Upper lobe of left lung (tissue), 6 donors: Measurements from ENCODE around the gene PITX1. TPM values are rescaled to one million over a fixed set of nuclear protein-coding genes. Genes with fewer than 3 reads are reported as not detected.
"Not testable (repeated sequence)": the region's sequence is repeated elsewhere in the genome, so short reads cannot be mapped to it uniquely, and the experiment has no call there.

Experiments
- ATAC-seq, 2 donors: fragments of 200-7000 bp; cut with Tn5 transposase; one replicate each; pipeline ENCODE4 v1.9.1; 2022; ENCODE audit warnings: mild to moderate bottlenecking in 2 of 2, moderate library complexity in 2 of 2; ENCODE audit not compliant: low FRiP score in 2 of 2
- DNase-seq, 2 donors: peaks; one replicate each; pipeline ENCODE4 v3.0.0-alpha.2; 2019 to 2020
- H3K27ac ChIP-seq, 4 donors: fragments of 200-600 bp; sonication (generic); one replicate each; pipeline ENCODE4 v1.5.1; 2016 to 2019
- H3K27me3 ChIP-seq, 4 donors: fragments of 200-600 bp; sonication (generic); one replicate each; pipeline ENCODE4 v1.5.1; 2017 to 2019
- H3K36me3 ChIP-seq, 4 donors: fragments of 200-600 bp; sonication (generic); one replicate each; pipeline ENCODE4 v1.5.1; 2016 to 2019
- H3K4me1 ChIP-seq, 4 donors: fragments of 200-600 bp; sonication (generic); one replicate each; pipeline ENCODE4 v1.5.1; 2018 to 2019
- H3K4me3 ChIP-seq, 4 donors: fragments of 200-600 bp; sonication (generic); one replicate each; pipeline ENCODE4 v1.5.1; 2017 to 2019; ENCODE audit warnings: mild to moderate bottlenecking in 2 of 4, moderate library complexity in 1 of 4
- H3K9me3 ChIP-seq, 4 donors: fragments of 200-600 bp; sonication (generic); one replicate each; pipeline ENCODE4 v1.5.1; 2018 to 2019
- EP300 ChIP-seq, 4 donors: sonication (generic); formaldehyde crosslinking; IDR thresholded peaks; one replicate each; pipeline ENCODE4 v1.5.1; 2017; ENCODE audit warnings: antibody characterized with exemption in 4 of 4, control low read depth in 2 of 4
- POLR2A ChIP-seq, 4 donors: fragments of 450-650 bp; IDR thresholded peaks; one replicate each; pipeline ENCODE4 v1.5.1; 2016 to 2017; ENCODE audit warnings: antibody characterized with exemption in 4 of 4, mild to moderate bottlenecking in 2 of 4
- POLR2AphosphoS5 ChIP-seq, 2 donors: sonication (generic); formaldehyde crosslinking; IDR thresholded peaks; one replicate each; pipeline ENCODE4 v1.5.1; 2017; ENCODE audit warnings: antibody characterized with exemption in 2 of 2
- WGBS, 2 donors: methylation state at CpG; one replicate each; pipeline ENCODE4 v1.1.5; 2017 to 2018; 5-methylcytosine and 5-hydroxymethylcytosine counted together
- total RNA-seq, 6 donors: library from RNA; depleted of rRNA in 4 of 6; stranded (reverse); fragments of >200 nt in 4 of 6; gene quantifications; one replicate each; pipeline versions ENCODE4 v1.1.0 to v1.2.1, GENCODE V29; 2016 to 2021
- TF ChIP-seq, protein P1 (sequence below), 6 experiments: fragments of 450-650 bp in 4 of 6; fragments of 200-600 bp in 2 of 6; sonication (generic) in 2 of 6; IDR thresholded peaks; one replicate each; pipeline ENCODE4 v1.5.1; 2016 to 2019; ENCODE audit warnings: antibody characterized with exemption in 6 of 6
- donor health status: DM: no; HTN: no; CAD: no; lungs with moderate emphysema.
- donor health status: DM: no; HTN: yes; CAD: no; lungs with severe emphysema.

PITX1 gene
- 10 to 100 TPM in 1 of 6 donors, 1 to 10 TPM in 1, under 1 TPM in 2, not detected in 2; 0.23 to 11.0 (median 1.0) TPM for total RNA-seq

DNA sequence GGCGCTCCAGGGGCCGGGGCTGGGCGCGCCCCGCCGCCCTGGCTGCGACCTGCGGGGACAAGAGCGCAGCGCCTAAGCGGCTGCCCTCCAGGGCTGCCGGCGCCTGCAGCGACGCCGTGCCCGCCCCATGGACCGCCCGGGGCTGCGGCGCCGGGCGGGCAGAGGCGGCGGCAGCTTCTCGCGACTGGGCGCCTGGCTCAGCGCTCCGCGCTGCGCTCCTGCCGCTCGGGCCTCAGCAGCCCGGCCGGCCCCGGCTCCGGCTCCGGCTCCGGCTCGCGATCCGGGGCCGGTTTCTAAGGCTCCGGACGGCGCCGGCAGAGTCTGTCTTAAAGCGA, at the start of gene PITX1:
TSS of gene PITX1 (minus strand) at position 328 of the 335 bp plus-strand sequence. CDS start 347 bp downstream, outside the sequence.
- Histone ChIP-seq H3K27me3 (peaks cover 0 to 92% (median 63%) of the 10 kb centered on the region in 4 donors), H3K36me3 (no peaks in the 10 kb centered on the region), H3K4me1 (peaks cover 35 to 54% (median 41%) of the 10 kb centered on the region in 4 donors)

GRCh38 chr5:135083334-135083733, 49.3 kb upstream of the PITX1 start:
- H3K27me3 ChIP-seq, H3K4me1 ChIP-seq, DNase-seq, H3K4me3 ChIP-seq, H3K36me3 ChIP-seq, ATAC-seq, H3K27ac ChIP-seq: not testable (repeated sequence)
- H3K9me3 ChIP-seq: peaks cover 0 to 13% (median 7%) of the 10 kb centered on the region in 4 donors
- WGBS, 2 donors: 81 to 97% methylated on average over 3 of the region's 3 CpGs

More for the DNA sequence above, at the start of gene PITX1:
- H3K27ac ChIP-seq: peak within 1 kb of the TSS in 1 of 4 donors; percentile 24
- DNase-seq (no peak), ATAC-seq (peak in 1 of 2 donors; percentile 4)
- H3K9me3 ChIP-seq: no peaks in the 10 kb centered on the region
- H3K4me3 ChIP-seq: peak within 1 kb of the TSS in 3 of 4 donors; percentile 40 to 48 (median 46)
- no CpG with 5 or more reads among the region's 49 CpGs for WGBS, 2 donors
- TF ChIP-seq EP300 (IDR thresholded peaks at IDR 0.05) (no peak), POLR2AphosphoS5 (IDR thresholded peaks at IDR 0.05) (no peak), POLR2A (IDR thresholded peaks at IDR 0.05) (no peak)
- TF ChIP-seq, protein P1, sequence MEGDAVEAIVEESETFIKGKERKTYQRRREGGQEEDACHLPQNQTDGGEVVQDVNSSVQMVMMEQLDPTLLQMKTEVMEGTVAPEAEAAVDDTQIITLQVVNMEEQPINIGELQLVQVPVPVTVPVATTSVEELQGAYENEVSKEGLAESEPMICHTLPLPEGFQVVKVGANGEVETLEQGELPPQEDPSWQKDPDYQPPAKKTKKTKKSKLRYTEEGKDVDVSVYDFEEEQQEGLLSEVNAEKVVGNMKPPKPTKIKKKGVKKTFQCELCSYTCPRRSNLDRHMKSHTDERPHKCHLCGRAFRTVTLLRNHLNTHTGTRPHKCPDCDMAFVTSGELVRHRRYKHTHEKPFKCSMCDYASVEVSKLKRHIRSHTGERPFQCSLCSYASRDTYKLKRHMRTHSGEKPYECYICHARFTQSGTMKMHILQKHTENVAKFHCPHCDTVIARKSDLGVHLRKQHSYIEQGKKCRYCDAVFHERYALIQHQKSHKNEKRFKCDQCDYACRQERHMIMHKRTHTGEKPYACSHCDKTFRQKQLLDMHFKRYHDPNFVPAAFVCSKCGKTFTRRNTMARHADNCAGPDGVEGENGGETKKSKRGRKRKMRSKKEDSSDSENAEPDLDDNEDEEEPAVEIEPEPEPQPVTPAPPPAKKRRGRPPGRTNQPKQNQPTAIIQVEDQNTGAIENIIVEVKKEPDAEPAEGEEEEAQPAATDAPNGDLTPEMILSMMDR (IDR thresholded peaks at IDR 0.05): no peak

- no peaks in the 10 kb centered on the region for H3K36me3 ChIP-seq
- no peaks in the 10 kb centered on the region for H3K4me1 ChIP-seq
- ATAC-seq (no peak), DNase-seq (no peak)
- no peak for TF ChIP-seq POLR2A (IDR thresholded peaks at IDR 0.05)
- TF ChIP-seq EP300 (IDR thresholded peaks at IDR 0.05): no peak
- TF ChIP-seq POLR2AphosphoS5 (IDR thresholded peaks at IDR 0.05): no peak
- TF ChIP-seq, protein P1 (IDR thresholded peaks at IDR 0.05): no peak
- peaks cover 0 to 13% (median 7%) of the 10 kb centered on the region in 4 donors for H3K9me3 ChIP-seq
- H3K27ac ChIP-seq: no peak overlapping the region
- no peaks in the 10 kb centered on the region for H3K27me3 ChIP-seq
- 85 to 86% methylated on average over 2 of the region's 2 CpGs for WGBS, 2 donors
- no peak overlapping the region for H3K4me3 ChIP-seq
Observed at GRCh38 chr5:135081240-135081639, 47.2 kb upstream of the PITX1 start.

DNA sequence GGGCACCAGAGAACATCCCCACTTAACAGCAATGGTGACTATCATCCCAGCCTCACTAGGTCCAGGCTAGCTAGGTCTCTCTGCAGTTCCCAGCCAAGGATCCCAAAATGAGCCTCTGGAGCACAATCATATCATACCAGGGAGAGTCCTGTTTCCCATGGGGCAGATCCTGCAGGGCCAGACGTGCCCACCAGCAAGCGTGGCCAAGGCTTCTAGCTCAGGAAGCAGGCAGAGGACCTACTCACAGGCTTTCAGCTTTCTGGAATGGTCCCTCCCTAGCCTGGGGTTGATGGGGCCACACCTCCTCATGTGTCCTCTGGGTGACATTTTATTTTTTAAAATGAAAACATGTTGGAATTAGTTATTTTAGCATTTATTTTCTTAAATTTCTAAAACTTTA, 45.7 kb upstream of the PITX1 start:
- H3K27me3 ChIP-seq: no peaks in the 10 kb centered on the region
- H3K27ac ChIP-seq: no peak overlapping the region
- H3K36me3 ChIP-seq: no peaks in the 10 kb centered on the region
- no peak overlapping the region for H3K4me3 ChIP-seq
- ATAC-seq (no peak), DNase-seq (no peak)
- H3K4me1 ChIP-seq: no peaks in the 10 kb centered on the region
- WGBS, 2 donors: 86 to 100% methylated on average over 2 of the region's 2 CpGs
- H3K9me3 ChIP-seq: peaks cover 0 to 13% (median 7%) of the 10 kb centered on the region in 4 donors
- TF ChIP-seq POLR2AphosphoS5 (IDR thresholded peaks at IDR 0.05) (no peak), POLR2A (IDR thresholded peaks at IDR 0.05) (no peak), EP300 (IDR thresholded peaks at IDR 0.05) (no peak)
- TF ChIP-seq, protein P1 (IDR thresholded peaks at IDR 0.05): no peak

- WGBS, 2 donors: 83 to 85% methylated on average over 3 of the region's 3 CpGs
- peaks cover 0 to 13% (median 7%) of the 10 kb centered on the region in 4 donors for H3K9me3 ChIP-seq
- H3K27me3 ChIP-seq: no peaks in the 10 kb centered on the region
- no peak overlapping the region for H3K4me3 ChIP-seq
- H3K27ac ChIP-seq: no peak overlapping the region
- TF ChIP-seq, protein P1 (IDR thresholded peaks at IDR 0.05): no peak
- TF ChIP-seq EP300 (IDR thresholded peaks at IDR 0.05): no peak
- no peak for TF ChIP-seq POLR2A (IDR thresholded peaks at IDR 0.05)
- no peak for TF ChIP-seq POLR2AphosphoS5 (IDR thresholded peaks at IDR 0.05)
- ATAC-seq: peak in 1 of 2 donors; percentile 14
- DNase-seq: no peak
- no peaks in the 10 kb centered on the region for H3K4me1 ChIP-seq
- no peaks in the 10 kb centered on the region for H3K36me3 ChIP-seq
Observed at GRCh38 chr5:135079099-135079681, 45.2 kb upstream of the PITX1 start.
